ENCODE measurements around the gene KCNS3.

DNA sequence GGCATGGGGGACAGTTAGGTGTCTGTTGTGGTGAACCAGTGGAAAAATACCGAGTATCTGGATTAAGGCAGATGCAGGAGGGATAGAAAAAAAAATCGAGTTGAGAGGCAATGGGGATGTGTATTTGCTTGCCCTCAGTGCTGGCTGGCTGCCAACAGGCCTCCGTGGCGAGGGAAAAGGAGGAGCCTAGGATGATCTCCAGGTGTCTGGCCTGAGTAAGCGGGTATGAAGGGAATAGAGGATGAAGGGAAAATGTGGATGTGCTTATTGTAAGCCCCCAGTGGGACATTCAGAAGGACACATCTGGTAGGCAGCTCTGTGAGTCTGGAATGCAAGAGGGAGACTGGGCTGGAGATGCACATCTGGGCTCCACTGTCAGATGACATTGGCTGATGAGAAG, 22.8 kb downstream of the KCNS3 start:
- TF ChIP-seq, protein P1, sequence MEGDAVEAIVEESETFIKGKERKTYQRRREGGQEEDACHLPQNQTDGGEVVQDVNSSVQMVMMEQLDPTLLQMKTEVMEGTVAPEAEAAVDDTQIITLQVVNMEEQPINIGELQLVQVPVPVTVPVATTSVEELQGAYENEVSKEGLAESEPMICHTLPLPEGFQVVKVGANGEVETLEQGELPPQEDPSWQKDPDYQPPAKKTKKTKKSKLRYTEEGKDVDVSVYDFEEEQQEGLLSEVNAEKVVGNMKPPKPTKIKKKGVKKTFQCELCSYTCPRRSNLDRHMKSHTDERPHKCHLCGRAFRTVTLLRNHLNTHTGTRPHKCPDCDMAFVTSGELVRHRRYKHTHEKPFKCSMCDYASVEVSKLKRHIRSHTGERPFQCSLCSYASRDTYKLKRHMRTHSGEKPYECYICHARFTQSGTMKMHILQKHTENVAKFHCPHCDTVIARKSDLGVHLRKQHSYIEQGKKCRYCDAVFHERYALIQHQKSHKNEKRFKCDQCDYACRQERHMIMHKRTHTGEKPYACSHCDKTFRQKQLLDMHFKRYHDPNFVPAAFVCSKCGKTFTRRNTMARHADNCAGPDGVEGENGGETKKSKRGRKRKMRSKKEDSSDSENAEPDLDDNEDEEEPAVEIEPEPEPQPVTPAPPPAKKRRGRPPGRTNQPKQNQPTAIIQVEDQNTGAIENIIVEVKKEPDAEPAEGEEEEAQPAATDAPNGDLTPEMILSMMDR (IDR thresholded peaks at IDR 0.05), result no peak
- no peak for TF ChIP-seq EZH2phosphoT487 (IDR thresholded peaks at IDR 0.05)

All from neural progenitor cell (in vitro differentiated cells).